GM23248 (cell line): ENCODE measurements around the gene FBXL5.

Experiments used
- EZH2 ChIP-seq: fragments of 200-600 bp; sonication (generic); IDR thresholded peaks from 2 replicates; pipeline ENCODE4 v1.6.1; 2018; ENCODE audit warnings: antibody characterized with exemption, mild to moderate bottlenecking; ENCODE audit not compliant: insufficient read depth, poor library complexity, severe bottlenecking
- EZH2phosphoT487 ChIP-seq: fragments of 200-600 bp; sonication (generic); IDR thresholded peaks from 2 replicates; pipeline ENCODE4 v1.6.1; 2018; ENCODE audit warnings: antibody characterized with exemption, moderate library complexity, mild to moderate bottlenecking, low read depth; ENCODE audit not compliant: insufficient read depth

GRCh38 chr4:15652841-15653240, 2.3 kb downstream of the FBXL5 start:
- TF ChIP-seq EZH2, result no peak
- TF ChIP-seq EZH2phosphoT487, result no peak
